Liver (tissue), 9 donors: ENCODE measurements around the gene GOSR1. TPM values are rescaled to one million over a fixed set of nuclear protein-coding genes. Genes with fewer than 3 reads are reported as not detected.
"Not testable (repeated sequence)": the region's sequence is repeated elsewhere in the genome, so short reads cannot be mapped to it uniquely, and the experiment has no call there.

ENCODE experiments used
- DNase-seq: peaks from one replicate; pipeline ENCODE4 v3.0.0-alpha.2; 2017; ENCODE audit warnings: low spot score
- H3K27ac ChIP-seq, 2 donors: one replicate each; pipeline ENCODE4 v1.7.0; 2013; ENCODE audit warnings: inconsistent platforms in 2 of 2, low read length in 2 of 2, control low read depth in 1 of 2, low read depth in 1 of 2, mild to moderate bottlenecking in 1 of 2
- H3K27me3 ChIP-seq, 4 donors: one replicate each; pipeline versions ENCODE4 v1.6.1 to v1.7.0; 2013; ENCODE audit warnings: low read length in 3 of 4, inconsistent platforms in 1 of 4, mild to moderate bottlenecking in 1 of 4, moderate library complexity in 1 of 4; ENCODE audit not compliant: control insufficient read depth in 4 of 4, insufficient read depth in 4 of 4
- H3K36me3 ChIP-seq, 4 donors: one replicate each; pipeline versions ENCODE4 v1.6.1 to v1.7.0; 2013; ENCODE audit warnings: low read length in 3 of 4, mild to moderate bottlenecking in 3 of 4, low read depth in 1 of 4, moderate library complexity in 1 of 4; ENCODE audit not compliant: control insufficient read depth in 4 of 4, insufficient read depth in 3 of 4
- H3K4me1 ChIP-seq, 4 donors: one replicate each; pipeline versions ENCODE4 v1.6.1 to v1.7.0; 2013; ENCODE audit warnings: low read length in 3 of 4, mild to moderate bottlenecking in 3 of 4, moderate library complexity in 1 of 4; ENCODE audit not compliant: control insufficient read depth in 4 of 4, insufficient read depth in 4 of 4
- H3K4me3 ChIP-seq, 3 donors: one replicate each; pipeline versions ENCODE4 v1.6.1 to v1.7.0; 2013; ENCODE audit warnings: low read length in 3 of 3, control low read depth in 1 of 3, low read depth in 1 of 3, mild to moderate bottlenecking in 1 of 3
- H3K9ac ChIP-seq, 2 donors: one replicate each; pipeline ENCODE4 v1.7.0; 2013; ENCODE audit warnings: low read length in 2 of 2, mild to moderate bottlenecking in 2 of 2, moderate library complexity in 2 of 2, control low read depth in 1 of 2, low read depth in 1 of 2
- H3K9me3 ChIP-seq, 4 donors: one replicate each; pipeline versions ENCODE4 v1.6.1 to v1.7.0; 2013; ENCODE audit warnings: low read length in 3 of 4; ENCODE audit not compliant: control insufficient read depth in 4 of 4
- ATF3 ChIP-seq: IDR thresholded peaks from 2 replicates; pipeline ENCODE4 v1.6.1; 2016; ENCODE audit warnings: antibody characterized with exemption
- EGR1 ChIP-seq, 2 donors: IDR thresholded peaks; 2 replicates each; pipeline ENCODE4 v1.6.1; 2016 to 2018; ENCODE audit warnings: antibody characterized with exemption in 2 of 2, low read depth in 2 of 2
- FOXA1 ChIP-seq: IDR thresholded peaks from 2 replicates; pipeline ENCODE4 v1.6.1; 2016; ENCODE audit warnings: antibody characterized with exemption
- FOXA2 ChIP-seq: IDR thresholded peaks from 2 replicates; pipeline ENCODE4 v1.6.1; 2016; ENCODE audit warnings: antibody characterized with exemption
- GABPA ChIP-seq, 2 donors: IDR thresholded peaks in 1 of 2; conservative IDR thresholded peaks in 1 of 2; 2 replicates each; pipeline ENCODE4 v1.6.1; 2016; ENCODE audit warnings: antibody characterized with exemption in 2 of 2, mild to moderate bottlenecking in 1 of 2, moderate library complexity in 1 of 2
- HNF4A ChIP-seq, 2 donors: conservative IDR thresholded peaks; 2 replicates each; pipeline ENCODE4 v1.6.1; 2016; ENCODE audit warnings: antibody characterized with exemption in 2 of 2, mild to moderate bottlenecking in 2 of 2
- HNF4G ChIP-seq: IDR thresholded peaks from 2 replicates; pipeline ENCODE4 v1.6.1; 2016; ENCODE audit warnings: antibody characterized with exemption
- JUND ChIP-seq, 2 donors: IDR thresholded peaks; 2 replicates each; pipeline ENCODE4 v1.6.1; 2016; ENCODE audit warnings: antibody characterized with exemption in 2 of 2
- RAD21 ChIP-seq, 2 donors: IDR thresholded peaks; 2 replicates each; pipeline ENCODE4 v1.6.1; 2016; ENCODE audit warnings: antibody characterized with exemption in 2 of 2, mild to moderate bottlenecking in 2 of 2
- RXRA ChIP-seq, 2 donors: IDR thresholded peaks; 2 replicates each; pipeline ENCODE4 v1.6.1; 2017 to 2018; ENCODE audit warnings: antibody characterized with exemption in 2 of 2, mild to moderate bottlenecking in 1 of 2
- SP1 ChIP-seq: IDR thresholded peaks from 2 replicates; pipeline ENCODE4 v1.6.1; 2018; ENCODE audit warnings: antibody characterized with exemption, mild to moderate bottlenecking
- YY1 ChIP-seq: IDR thresholded peaks from 2 replicates; pipeline ENCODE4 v1.6.1; 2016; ENCODE audit warnings: antibody characterized with exemption, mild to moderate bottlenecking
- ZBTB33 ChIP-seq: IDR thresholded peaks from 2 replicates; pipeline ENCODE4 v1.6.1; 2016; ENCODE audit warnings: antibody characterized with exemption
- WGBS: extraction: QIAGEN DNeasy Blood & Tissue Kit; methylation state at CpG from one replicate; pipeline ENCODE4 v1.1.7; 2013; 5-methylcytosine and 5-hydroxymethylcytosine counted together
- polyA plus RNA-seq, 2 donors: library from polyadenylated mRNA; stranded (reverse) in 1 of 2; unstranded in 1 of 2; fragments of 200-250 nt in 1 of 2; fragments of >200 nt in 1 of 2; fragmentation: Nextera tagmentation in 1 of 2; extraction: Ambion mirVana in 1 of 2; gene quantifications; one replicate each; pipeline versions ENCODE4 v1.2.1 to v1.2.3, GENCODE V29; 2013 to 2015
- total RNA-seq, 2 donors: library from RNA; depleted of rRNA; stranded (reverse); fragments of >200 nt; gene quantifications; one replicate each; pipeline ENCODE4 v1.2.3, GENCODE V29; 2014
- TF ChIP-seq, protein P1 (sequence below): IDR thresholded peaks from 2 replicates; pipeline ENCODE4 v1.6.1; 2016; ENCODE audit warnings: antibody characterized with exemption, mild to moderate bottlenecking
- donor health status: healthy.
- donor health status: healthy.
- donor health status: healthy.
- donor health status: healthy.
- donor health status: healthy.

Gene GOSR1
- total and polyA plus RNA-seq, 4 donors: 15.0 to 40.4 (median 26.3) TPM

- TF ChIP-seq, protein P1, sequence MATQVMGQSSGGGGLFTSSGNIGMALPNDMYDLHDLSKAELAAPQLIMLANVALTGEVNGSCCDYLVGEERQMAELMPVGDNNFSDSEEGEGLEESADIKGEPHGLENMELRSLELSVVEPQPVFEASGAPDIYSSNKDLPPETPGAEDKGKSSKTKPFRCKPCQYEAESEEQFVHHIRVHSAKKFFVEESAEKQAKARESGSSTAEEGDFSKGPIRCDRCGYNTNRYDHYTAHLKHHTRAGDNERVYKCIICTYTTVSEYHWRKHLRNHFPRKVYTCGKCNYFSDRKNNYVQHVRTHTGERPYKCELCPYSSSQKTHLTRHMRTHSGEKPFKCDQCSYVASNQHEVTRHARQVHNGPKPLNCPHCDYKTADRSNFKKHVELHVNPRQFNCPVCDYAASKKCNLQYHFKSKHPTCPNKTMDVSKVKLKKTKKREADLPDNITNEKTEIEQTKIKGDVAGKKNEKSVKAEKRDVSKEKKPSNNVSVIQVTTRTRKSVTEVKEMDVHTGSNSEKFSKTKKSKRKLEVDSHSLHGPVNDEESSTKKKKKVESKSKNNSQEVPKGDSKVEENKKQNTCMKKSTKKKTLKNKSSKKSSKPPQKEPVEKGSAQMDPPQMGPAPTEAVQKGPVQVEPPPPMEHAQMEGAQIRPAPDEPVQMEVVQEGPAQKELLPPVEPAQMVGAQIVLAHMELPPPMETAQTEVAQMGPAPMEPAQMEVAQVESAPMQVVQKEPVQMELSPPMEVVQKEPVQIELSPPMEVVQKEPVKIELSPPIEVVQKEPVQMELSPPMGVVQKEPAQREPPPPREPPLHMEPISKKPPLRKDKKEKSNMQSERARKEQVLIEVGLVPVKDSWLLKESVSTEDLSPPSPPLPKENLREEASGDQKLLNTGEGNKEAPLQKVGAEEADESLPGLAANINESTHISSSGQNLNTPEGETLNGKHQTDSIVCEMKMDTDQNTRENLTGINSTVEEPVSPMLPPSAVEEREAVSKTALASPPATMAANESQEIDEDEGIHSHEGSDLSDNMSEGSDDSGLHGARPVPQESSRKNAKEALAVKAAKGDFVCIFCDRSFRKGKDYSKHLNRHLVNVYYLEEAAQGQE: no peak
- no peak for TF ChIP-seq EGR1 (IDR thresholded peaks at IDR 0.05; ENCODE audit: low read depth in 2 of 2)
- TF ChIP-seq SP1: no peak
- TF ChIP-seq FOXA1: no peak
These were observed 33.5 kb upstream of the GOSR1 start (continued) for GRCh38 chr17:30443721-30444120.

- not testable (repeated sequence) for DNase-seq
- peaks cover 4 to 17% (median 12%) of the 10 kb centered on the region in 4 donors for H3K4me1 ChIP-seq
These were observed 30.6 kb upstream of the GOSR1 start for GRCh38 chr17:30446640-30447039.

GRCh38 chr17:30449480-30449879 is 27.7 kb upstream of the GOSR1 start:
- H3K36me3 ChIP-seq: peaks cover 5 to 13% (median 8%) of the 10 kb centered on the region in 4 donors
- H3K9ac ChIP-seq: no peak overlapping the region
- H3K27me3 ChIP-seq: no peaks in the 10 kb centered on the region
- DNase-seq: no peak
- H3K4me3 ChIP-seq: no peak overlapping the region
- H3K27ac ChIP-seq: no peak overlapping the region
- peaks cover 4 to 17% (median 12%) of the 10 kb centered on the region in 4 donors for H3K4me1 ChIP-seq
- no peaks in the 10 kb centered on the region for H3K9me3 ChIP-seq
- WGBS: 41% methylated on average over 4 of the region's 4 CpGs
- TF ChIP-seq RAD21 (IDR thresholded peaks at IDR 0.05): peak in 1 of 2 donors; percentile 27
- TF ChIP-seq HNF4A (conservative IDR thresholded peaks at IDR 0.05): peak in 1 of 2 donors; percentile 27
- no peak for TF ChIP-seq EGR1 (IDR thresholded peaks at IDR 0.05; ENCODE audit: low read depth in 2 of 2)

More at GRCh38 chr17:30446640-30447039, 30.6 kb upstream of the GOSR1 start:
- H3K9ac ChIP-seq, H3K27ac ChIP-seq, H3K4me3 ChIP-seq, H3K27me3 ChIP-seq, H3K9me3 ChIP-seq: not testable (repeated sequence)
- H3K36me3 ChIP-seq: peaks cover 1 to 15% (median 12%) of the 10 kb centered on the region in 4 donors

DNA sequence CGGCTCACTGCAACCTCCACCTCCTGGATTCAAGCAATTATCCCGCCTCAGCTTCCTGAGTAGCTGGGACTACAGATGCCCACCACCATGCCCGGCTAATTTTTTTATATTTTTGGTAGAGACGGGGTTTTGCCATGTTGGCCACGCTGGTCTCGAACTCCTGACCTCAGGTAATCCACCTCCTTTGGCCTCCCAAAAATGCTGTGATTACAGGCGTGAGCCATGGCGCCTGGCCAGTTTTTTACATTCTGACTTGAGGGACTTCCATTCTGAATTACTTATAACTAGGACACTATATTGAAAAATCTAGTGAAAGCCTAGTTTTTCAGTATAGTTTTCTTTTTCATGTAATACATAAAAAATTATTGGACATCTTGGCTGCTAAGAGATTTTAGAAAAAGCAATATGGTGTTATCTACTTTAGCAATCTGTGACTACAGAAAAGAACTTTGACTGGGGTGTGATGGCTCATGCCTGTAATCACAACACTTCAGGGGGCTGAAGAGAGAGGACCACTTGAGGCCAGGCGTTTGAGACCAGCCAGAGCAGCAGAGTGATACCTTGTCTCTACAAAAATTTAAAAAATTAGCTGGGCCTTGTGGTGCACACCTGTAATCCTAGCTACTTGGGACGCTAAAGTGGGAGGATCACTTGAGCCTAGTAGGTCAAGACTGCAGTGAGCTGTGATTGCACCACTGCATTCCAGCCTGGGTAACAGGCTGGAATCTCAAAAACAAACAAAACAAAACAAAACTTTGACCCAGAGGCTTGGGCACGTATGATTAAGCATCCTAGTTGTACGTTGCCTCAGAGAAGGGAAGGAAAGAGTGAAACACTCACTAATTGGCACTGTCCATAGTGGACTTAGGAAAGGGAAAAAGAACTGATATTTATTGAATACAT is 26.8 kb upstream of the GOSR1 start:
- Histone ChIP-seq H3K4me3 (no peak overlapping the region), H3K27me3 (no peaks in the 10 kb centered on the region), H3K36me3 (peaks cover 5 to 11% (median 9%) of the 10 kb centered on the region in 4 donors), H3K4me1 (peaks cover 4 to 17% (median 12%) of the 10 kb centered on the region in 4 donors), H3K9me3 (no peaks in the 10 kb centered on the region), H3K27ac (peak overlapping the region in 1 of 2 donors; percentile 12), H3K9ac (no peak overlapping the region)
- peak in 1 of 2 donors; percentile 51 for TF ChIP-seq RAD21 (IDR thresholded peaks at IDR 0.05)
- TF ChIP-seq YY1: peak; percentile 57
- TF ChIP-seq RXRA (IDR thresholded peaks at IDR 0.05): peak; percentile 73 to 76
- peak; percentile 79 for TF ChIP-seq SP1
- TF ChIP-seq, protein P1: no peak
- TF ChIP-seq EGR1 (IDR thresholded peaks at IDR 0.05; ENCODE audit: low read depth in 2 of 2): no peak
- TF ChIP-seq JUND (IDR thresholded peaks at IDR 0.05): peak; percentile 84 to 90
- peak; percentile 51 for TF ChIP-seq ZBTB33
- peak; percentile 68 for TF ChIP-seq HNF4G
- peak; percentile 16 for TF ChIP-seq FOXA1
- TF ChIP-seq HNF4A (conservative IDR thresholded peaks at IDR 0.05): peak; percentile 85 to 92
- TF ChIP-seq GABPA (IDR thresholded peaks at IDR 0.05 in 1 of 2, conservative IDR thresholded peaks at IDR 0.05 in 1 of 2): no peak
- peak; percentile 66 for TF ChIP-seq ATF3
- peak; percentile 45 for TF ChIP-seq FOXA2
- WGBS: 80% methylated on average over 12 of the region's 12 CpGs
- DNase-seq: no peak
